Fibroblast of lung (primary cell): ENCODE measurements around the gene RNF223. TPM values are rescaled to one million over a fixed set of nuclear protein-coding genes. Genes with fewer than 3 reads are reported as not detected.
"Not testable (repeated sequence)": the region's sequence is repeated elsewhere in the genome, so short reads cannot be mapped to it uniquely, and the experiment has no call there.

Experiments used
- DNase-seq, 2 donors: peaks; one replicate each; pipeline versions ENCODE4 v3.0.0 to v3.0.0-alpha.2; 2010; ENCODE audit warnings: low read depth in 2 of 2
- H2AFZ ChIP-seq: 2 replicates; pipeline ENCODE4 v1.5.1; 2012; ENCODE audit warnings: low read length, control low read depth, inconsistent platforms
- H3K27ac ChIP-seq: 2 replicates; pipeline ENCODE4 v1.5.1; 2011; ENCODE audit warnings: low read length, control low read depth; ENCODE audit not compliant: insufficient read depth
- H3K27me3 ChIP-seq: 2 replicates; pipeline ENCODE4 v1.5.1; 2011; ENCODE audit warnings: mild to moderate bottlenecking, low read length; ENCODE audit not compliant: control insufficient read depth, insufficient read depth
- H3K36me3 ChIP-seq: 2 replicates; pipeline ENCODE4 v1.5.1; 2011; ENCODE audit warnings: low read length; ENCODE audit not compliant: control insufficient read depth, insufficient read depth
- H3K4me1 ChIP-seq: 2 replicates; pipeline ENCODE4 v1.5.1; 2011; ENCODE audit warnings: low read length; ENCODE audit not compliant: control insufficient read depth, insufficient read depth; ENCODE audit errors: extremely low read depth
- H3K4me2 ChIP-seq: 2 replicates; pipeline ENCODE4 v1.5.1; 2011; ENCODE audit warnings: low read length, control low read depth; ENCODE audit not compliant: insufficient read depth; ENCODE audit errors: extremely low read depth
- H3K4me3 ChIP-seq, 4 experiments: fragments of 200-600 bp in 1 of 4; sonication (generic) in 1 of 4; replicated peaks in 1 of 4; 2 replicates each; pipeline ENCODE4 v1.5.1; 2011 to 2016; ENCODE audit warnings: low read length in 4 of 4, low read depth in 3 of 4, mild to moderate bottlenecking in 3 of 4, control low read depth in 2 of 4, inconsistent platforms in 1 of 4, mixed read lengths in 1 of 4; ENCODE audit not compliant: insufficient read depth in 1 of 4; ENCODE audit errors: control extremely low read depth in 1 of 4
- H3K79me2 ChIP-seq: 2 replicates; pipeline ENCODE4 v1.5.1; 2012; ENCODE audit warnings: mild to moderate bottlenecking, low read length, inconsistent platforms; ENCODE audit not compliant: control insufficient read depth, insufficient read depth
- H3K9ac ChIP-seq: 2 replicates; pipeline ENCODE4 v1.5.1; 2011; ENCODE audit warnings: mild to moderate bottlenecking, low read length, control low read depth; ENCODE audit not compliant: insufficient read depth
- H3K9me3 ChIP-seq: 2 replicates; pipeline ENCODE4 v1.5.1; 2012; ENCODE audit warnings: low read depth, low read length; ENCODE audit not compliant: control insufficient read depth, insufficient read depth
- H4K20me1 ChIP-seq: 2 replicates; pipeline ENCODE4 v1.5.1; 2011; ENCODE audit warnings: low read length; ENCODE audit not compliant: control insufficient read depth, insufficient read depth; ENCODE audit errors: extremely low read depth
- EZH2 ChIP-seq: IDR thresholded peaks from 2 replicates; pipeline ENCODE4 v1.5.1; 2012; ENCODE audit warnings: low read length, control low read depth, mild to moderate bottlenecking; ENCODE audit errors: missing control alignments
- polyA plus RNA-seq, 2 donors: library from polyadenylated mRNA; depleted of rRNA in 1 of 2; stranded (reverse) in 1 of 2; unstranded in 1 of 2; fragments of >200 nt; gene quantifications; 2 replicates each; pipeline ENCODE4 v1.2.1, GENCODE V29; 2011 to 2012; ENCODE audit warnings: missing spikeins in 1 of 2
- total RNA-seq: library from RNA; depleted of rRNA; stranded (reverse); fragments of >200 nt; gene quantifications from 2 replicates; pipeline ENCODE4 v1.2.1, GENCODE V29; 2014
- TF ChIP-seq, protein P1 (sequence below), 2 donors: IDR thresholded peaks in 1 of 2; conservative IDR thresholded peaks in 1 of 2; 1 replicate in 1 of 2; 2 replicates in 1 of 2; pipeline ENCODE4 v1.5.1; 2011 to 2012; ENCODE audit warnings: low read length in 2 of 2, control low read depth in 1 of 2, inconsistent platforms in 1 of 2, low read depth in 1 of 2, mild to moderate bottlenecking in 1 of 2

Gene RNF223
- total and polyA plus RNA-seq, 2 donors (not counting 1 experiment from before 2014, with no cell fraction given): not detected

DNA sequence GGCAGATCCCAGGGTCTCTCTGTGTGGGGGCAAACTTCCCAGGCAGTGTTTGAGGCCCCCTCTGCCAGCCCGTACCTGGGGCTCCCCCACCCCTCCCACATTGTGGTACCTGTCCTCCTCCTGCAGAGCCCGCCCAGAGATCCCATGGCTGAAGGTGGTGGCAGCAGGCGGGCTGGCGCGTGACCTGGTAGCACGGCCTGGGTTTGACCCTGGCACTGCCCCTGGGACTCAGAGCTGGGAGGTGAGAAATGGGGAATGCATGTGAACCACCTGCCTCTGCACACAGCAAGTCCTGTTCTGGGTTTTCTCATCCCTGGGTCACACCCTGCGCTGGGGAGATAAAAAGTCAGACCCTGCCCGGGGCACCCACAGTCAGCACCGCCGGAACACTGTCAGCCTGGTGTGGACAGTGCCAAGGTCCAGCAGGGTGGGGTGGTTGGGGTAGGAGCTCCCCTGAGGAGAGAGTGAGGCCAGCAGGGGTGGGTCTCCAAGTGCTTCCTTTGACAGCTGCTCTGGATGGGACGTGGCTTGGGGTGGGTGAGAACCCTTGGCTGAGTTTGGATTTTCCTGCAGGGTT lies 42.4 kb downstream of the RNF223 start:
- H3K79me2 ChIP-seq: no peaks in the 10 kb centered on the region
- H4K20me1 ChIP-seq: peaks cover 1% of the 10 kb centered on the region
- H3K36me3 ChIP-seq: no peaks in the 10 kb centered on the region
- H3K4me2 ChIP-seq: no peak overlapping the region
- no peak for TF ChIP-seq EZH2
- no peaks in the 10 kb centered on the region for H3K9me3 ChIP-seq
- H3K27ac ChIP-seq: no peak overlapping the region
- H3K4me3 ChIP-seq: no peak overlapping the region
- H3K27me3 ChIP-seq: no peaks in the 10 kb centered on the region
- no peak overlapping the region for H2AFZ ChIP-seq
- H3K4me1 ChIP-seq: no peaks in the 10 kb centered on the region
- H3K9ac ChIP-seq: no peak overlapping the region
- DNase-seq: no peak

DNA sequence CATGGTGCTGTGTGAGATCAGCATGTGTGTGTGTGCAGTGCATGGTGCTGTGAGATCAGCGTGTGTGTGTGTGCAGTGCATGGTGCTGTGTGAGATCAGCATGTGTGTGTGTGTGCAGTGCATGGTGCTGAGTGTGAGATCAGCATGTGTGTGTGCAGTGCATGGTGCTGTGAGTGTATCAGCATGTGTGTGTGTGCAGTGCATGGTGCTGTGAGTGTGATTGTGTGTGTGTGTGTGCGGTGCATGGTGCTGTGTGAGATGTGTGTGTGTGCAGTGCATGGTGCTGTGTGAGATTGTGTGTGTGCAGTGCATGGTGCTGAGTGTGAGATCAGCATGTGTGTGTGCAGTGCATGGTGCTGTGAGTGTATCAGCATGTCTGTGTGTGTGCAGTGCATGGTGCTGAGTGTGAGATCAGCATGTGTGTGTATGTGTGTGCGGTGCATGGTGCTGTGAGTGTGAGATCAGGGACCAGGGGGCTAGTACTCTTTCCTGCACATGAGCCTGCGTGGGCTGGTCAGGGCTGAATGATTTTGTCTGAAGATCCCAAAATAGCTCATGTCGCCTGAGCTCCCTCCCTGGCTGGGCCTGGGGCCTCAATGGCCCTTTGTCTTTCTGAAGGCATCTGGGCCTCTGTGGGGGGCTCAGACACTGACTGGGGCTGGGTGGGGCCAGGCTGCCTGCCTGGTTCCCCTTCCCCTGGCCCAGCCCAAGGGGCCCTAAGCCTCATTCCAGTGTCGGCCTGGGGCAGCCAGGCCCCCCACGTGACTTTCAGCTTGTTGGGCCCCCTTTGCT lies 43.0 kb downstream of the RNF223 start:
- H3K9me3 ChIP-seq, H3K79me2 ChIP-seq, H4K20me1 ChIP-seq, H2AFZ ChIP-seq, H3K27ac ChIP-seq, H3K27me3 ChIP-seq, H3K4me1 ChIP-seq, H3K4me2 ChIP-seq, H3K4me3 ChIP-seq, DNase-seq, H3K36me3 ChIP-seq, H3K9ac ChIP-seq: not testable (repeated sequence)

DNA sequence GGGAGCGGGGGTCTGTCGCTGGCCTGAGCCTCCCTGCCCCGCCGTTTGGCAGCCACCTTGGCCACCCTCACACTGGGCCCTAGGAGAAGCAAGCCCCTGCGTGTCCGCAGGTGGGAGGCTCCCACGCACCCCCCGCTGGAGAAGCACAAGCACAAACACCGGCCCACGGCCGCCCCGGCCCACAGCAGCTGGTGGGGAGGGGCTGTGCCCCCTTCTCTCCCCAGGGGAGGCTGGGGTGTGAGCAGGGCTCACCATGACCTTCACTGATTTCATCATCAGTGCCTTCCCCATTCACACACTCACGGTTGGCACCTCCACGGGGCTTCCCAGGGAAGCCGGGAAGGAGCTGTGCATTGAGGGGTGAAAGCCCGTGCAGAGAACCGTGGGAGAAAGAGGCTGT lies 46.3 kb downstream of the RNF223 start:
- no peak for DNase-seq
- H3K9ac ChIP-seq: no peak overlapping the region
- H3K4me2 ChIP-seq: no peak overlapping the region
- no peaks in the 10 kb centered on the region for H3K4me1 ChIP-seq
- H3K27ac ChIP-seq: no peak overlapping the region
- H3K36me3 ChIP-seq: peaks cover 3% of the 10 kb centered on the region
- no peak overlapping the region for H2AFZ ChIP-seq
- H4K20me1 ChIP-seq: peaks cover 1% of the 10 kb centered on the region
- H3K9me3 ChIP-seq: no peaks in the 10 kb centered on the region
- TF ChIP-seq EZH2: no peak
- TF ChIP-seq, protein P1, sequence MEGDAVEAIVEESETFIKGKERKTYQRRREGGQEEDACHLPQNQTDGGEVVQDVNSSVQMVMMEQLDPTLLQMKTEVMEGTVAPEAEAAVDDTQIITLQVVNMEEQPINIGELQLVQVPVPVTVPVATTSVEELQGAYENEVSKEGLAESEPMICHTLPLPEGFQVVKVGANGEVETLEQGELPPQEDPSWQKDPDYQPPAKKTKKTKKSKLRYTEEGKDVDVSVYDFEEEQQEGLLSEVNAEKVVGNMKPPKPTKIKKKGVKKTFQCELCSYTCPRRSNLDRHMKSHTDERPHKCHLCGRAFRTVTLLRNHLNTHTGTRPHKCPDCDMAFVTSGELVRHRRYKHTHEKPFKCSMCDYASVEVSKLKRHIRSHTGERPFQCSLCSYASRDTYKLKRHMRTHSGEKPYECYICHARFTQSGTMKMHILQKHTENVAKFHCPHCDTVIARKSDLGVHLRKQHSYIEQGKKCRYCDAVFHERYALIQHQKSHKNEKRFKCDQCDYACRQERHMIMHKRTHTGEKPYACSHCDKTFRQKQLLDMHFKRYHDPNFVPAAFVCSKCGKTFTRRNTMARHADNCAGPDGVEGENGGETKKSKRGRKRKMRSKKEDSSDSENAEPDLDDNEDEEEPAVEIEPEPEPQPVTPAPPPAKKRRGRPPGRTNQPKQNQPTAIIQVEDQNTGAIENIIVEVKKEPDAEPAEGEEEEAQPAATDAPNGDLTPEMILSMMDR (conservative IDR thresholded peaks at IDR 0.05 in 1 of 2, IDR thresholded peaks at IDR 0.05 in 1 of 2; ENCODE audit: low read depth in 1 of 2, low read length in 2 of 2): no peak
- H3K79me2 ChIP-seq: no peaks in the 10 kb centered on the region
- H3K4me3 ChIP-seq: no peak overlapping the region
- H3K27me3 ChIP-seq: no peaks in the 10 kb centered on the region
